GM12878 (cell line): Measurements from ENCODE around the gene TPRG1. TPM values are rescaled to one million over a fixed set of nuclear protein-coding genes. Genes with fewer than 3 reads are reported as not detected.

Experiments
- ATAC-seq: fragments of 200-7000 bp; cut with Tn5 transposase; 3 replicates; pipeline ENCODE4 v1.9.1; 2020; ENCODE audit warnings: mild to moderate bottlenecking, moderate library complexity
- BruUV-seq: library from RNA; stranded (reverse); fragments of 400-500 nt; replicated peaks from 2 replicates; lab custom pipeline; 2021; lab: Mats Ljungman, UMichigan
- CTCF ChIA-PET: fragments of 300-600 bp; sonication (Branson Sonifier 250); formaldehyde crosslinking; extraction: SDS; loops from one replicate; lab custom pipeline; 2021; ENCODE audit warnings: inconsistent platforms; lab: Yijun Ruan, JAX
- POLR2A ChIA-PET: fragments of 350-600 bp; formaldehyde crosslinking; extraction: SDS; loops from one replicate; lab custom pipeline; 2021; ENCODE audit warnings: inconsistent platforms; lab: Charles Lee
- RAD21 ChIA-PET: fragments of 300-600 bp; sonication (Branson Sonifier 250); formaldehyde crosslinking; loops from one replicate; lab custom pipeline; 2023; ENCODE audit warnings: antibody characterized with exemption; ENCODE audit not compliant: unreplicated experiment; lab: Charles Lee
- SMC1A ChIA-PET: fragments of 300-600 bp; sonication (Branson Sonifier 250); formaldehyde crosslinking; loops from one replicate; lab custom pipeline; 2023; ENCODE audit not compliant: unreplicated experiment, uncharacterized antibody; lab: Charles Lee
- DNase-seq: peaks from one replicate; pipeline ENCODE4 v3.0.0-alpha.2; 2011; ENCODE audit warnings: low read depth, low spot score
- FAIRE-seq: peaks from 3 replicates; lab custom pipeline; 2011; peaks lifted over from hg19 to GRCh38; lab: Jason Lieb, UNC
- H2AFZ ChIP-seq: 2 replicates; pipeline ENCODE4 v1.6.0; 2011; ENCODE audit warnings: low read depth, low read length, control low read depth; ENCODE audit not compliant: control insufficient read depth
- H3K27ac ChIP-seq: 2 replicates; pipeline ENCODE4 v1.5.1; 2011; ENCODE audit warnings: control low read depth; ENCODE audit not compliant: control insufficient read depth, insufficient read depth
- H3K27me3 ChIP-seq, 2 experiments: replicated peaks in 1 of 2; 2 replicates each; pipeline versions ENCODE4 v1.6.0 to v1.6.1; 2011; ENCODE audit warnings: low read length in 1 of 2; ENCODE audit not compliant: control insufficient read depth in 2 of 2, insufficient read depth in 2 of 2
- H3K36me3 ChIP-seq, 2 experiments: 2 replicates each; pipeline ENCODE4 v1.5.1; 2011; ENCODE audit warnings: low read length in 1 of 2; ENCODE audit not compliant: control insufficient read depth in 2 of 2, insufficient read depth in 2 of 2
- H3K4me1 ChIP-seq: 2 replicates; pipeline ENCODE4 v1.6.1; 2011; ENCODE audit warnings: mild to moderate bottlenecking, low read length, moderate library complexity, mixed read lengths; ENCODE audit not compliant: control insufficient read depth, insufficient read depth
- H3K4me2 ChIP-seq: 2 replicates; pipeline ENCODE4 v1.6.0; 2011; ENCODE audit warnings: control low read depth; ENCODE audit not compliant: control insufficient read depth, insufficient read depth
- H3K4me3 ChIP-seq: fragments of 200-600 bp; sonication (generic); 2 replicates; pipeline ENCODE4 v1.5.1; 2016
- H3K79me2 ChIP-seq: 2 replicates; pipeline ENCODE4 v1.6.0; 2011; ENCODE audit warnings: low read length; ENCODE audit not compliant: control insufficient read depth, insufficient read depth
- H3K9ac ChIP-seq: 2 replicates; pipeline ENCODE4 v1.8.0; 2011; ENCODE audit warnings: low read length, control low read depth, mixed read lengths; ENCODE audit not compliant: control insufficient read depth, insufficient read depth
- H3K9me3 ChIP-seq: replicated peaks from 3 replicates; pipeline ENCODE4 v1.5.1; 2011; ENCODE audit warnings: mild to moderate bottlenecking, low read length; ENCODE audit not compliant: control insufficient read depth, insufficient read depth
- H4K20me1 ChIP-seq: 2 replicates; pipeline ENCODE4 v1.6.0; 2011; ENCODE audit not compliant: control insufficient read depth, insufficient read depth
- BACH1 ChIP-seq: fragments of 450-650 bp; IDR thresholded peaks from 2 replicates; pipeline ENCODE4 v1.6.1; 2017; ENCODE audit warnings: mild to moderate bottlenecking, borderline replicate concordance
- BRCA1 ChIP-seq: IDR thresholded peaks from 2 replicates; pipeline ENCODE4 v1.6.1; 2011; ENCODE audit warnings: low read depth, low read length, improper control_type of control experiment
- CEBPZ ChIP-seq: fragments of 150-350 bp; IDR thresholded peaks from 2 replicates; pipeline ENCODE4 v1.6.1; 2016; ENCODE audit warnings: low read depth, low read length
- CHD2 ChIP-seq: IDR thresholded peaks from 2 replicates; pipeline ENCODE4 v1.6.1; 2011; ENCODE audit warnings: low read depth, low read length, improper control_type of control experiment, borderline replicate concordance
- CREB1 ChIP-seq: IDR thresholded peaks from 2 replicates; pipeline ENCODE4 v1.6.1; 2012; ENCODE audit warnings: low read depth, mild to moderate bottlenecking, inconsistent platforms
- FOS ChIP-seq: IDR thresholded peaks from 3 replicates; pipeline ENCODE4 v1.6.1; 2011; ENCODE audit warnings: borderline replicate concordance; ENCODE audit not compliant: insufficient read length; ENCODE audit errors: extremely low read depth
- GATAD2B ChIP-seq: fragments of 450-650 bp; conservative IDR thresholded peaks from 2 replicates; pipeline ENCODE4 v1.6.1; 2017; ENCODE audit warnings: low read depth, mild to moderate bottlenecking, moderate library complexity
- IKZF1 ChIP-seq: fragments of 450-650 bp; conservative IDR thresholded peaks from 2 replicates; pipeline ENCODE4 v1.6.1; 2017; ENCODE audit warnings: antibody characterized with exemption, mild to moderate bottlenecking
- JUND ChIP-seq: IDR thresholded peaks from 2 replicates; pipeline ENCODE4 v1.6.1; 2012; ENCODE audit warnings: low read depth, mild to moderate bottlenecking, low read length, improper control_type of control experiment, moderate library complexity
- POLR2AphosphoS2 ChIP-seq: IDR thresholded peaks from 2 replicates; pipeline ENCODE4 v1.6.1; 2011; ENCODE audit warnings: low read depth, mild to moderate bottlenecking, low read length, improper control_type of control experiment, moderate library complexity
- PRDM15 ChIP-seq: fragments of 450-650 bp; formaldehyde crosslinking; IDR thresholded peaks from 2 replicates; pipeline ENCODE4 v1.4.0; 2020; ENCODE audit warnings: mild to moderate bottlenecking, moderate library complexity
- RAD51 ChIP-seq: fragments of 450-650 bp; IDR thresholded peaks from 2 replicates; pipeline ENCODE4 v1.6.1; 2016; ENCODE audit warnings: moderate library complexity, mild to moderate bottlenecking, inconsistent platforms
- RELB ChIP-seq: fragments of 450-650 bp; IDR thresholded peaks from 2 replicates; pipeline ENCODE4 v1.6.1; 2017; ENCODE audit warnings: low read depth, mild to moderate bottlenecking, moderate library complexity
- SREBF2 ChIP-seq: IDR thresholded peaks from 2 replicates; pipeline ENCODE4 v1.6.1; 2012; ENCODE audit warnings: mild to moderate bottlenecking, low read length
- YBX1 ChIP-seq: fragments of 450-650 bp; IDR thresholded peaks from 2 replicates; pipeline ENCODE4 v1.6.1; 2016; ENCODE audit warnings: antibody characterized with exemption
- WGBS: methylation state at CpG from one replicate; pipeline ENCODE4 v1.1.6; 2016; ENCODE audit warnings: low lambda C conversion rate; ENCODE audit not compliant: insufficient replicate concordance, insufficient coverage; ENCODE audit errors: missing lambda C conversion rate; 5-methylcytosine and 5-hydroxymethylcytosine counted together
- in situ Hi-C: fragments of 300-500 bp; cut with MboI; formaldehyde crosslinking; loops from 9 replicates; pipeline ENCODE4 v1.14.3; 2018; ENCODE audit warnings: mixed read lengths
- intact Hi-C: fragments of 100-400 bp; cut with micrococcal nuclease; formaldehyde crosslinking; loops from one replicate; pipeline ENCODE4 v1.14.2; 2022; ENCODE audit not compliant: unreplicated experiment
- polyA plus RNA-seq, 11 experiments: library from polyadenylated mRNA; depleted of rRNA in 4 of 11; unstranded in 6 of 11; stranded (reverse) in 5 of 11; fragments of >200 nt; fragmentation: Nextera tagmentation in 4 of 11; fragmentation: Illumina TruSeq in 1 of 11; extraction: Ambion mirVana in 4 of 11; extraction: Trizol in 1 of 11; gene quantifications; 1 replicate in 1 of 11; 2 replicates in 10 of 11; pipeline versions ENCODE4 v1.2.1 to v1.2.3, GENCODE V29; 2011 to 2016; ENCODE audit warnings: inconsistent platforms in 2 of 11, missing spikeins in 2 of 11, low read depth in 1 of 11
- total RNA-seq, 4 experiments: library from RNA; depleted of rRNA in 3 of 4; stranded (reverse); fragments of >200 nt in 3 of 4; fragmentation: Illumina TruSeq in 1 of 4; extraction: Trizol in 1 of 4; gene quantifications; 2 replicates each; pipeline versions ENCODE4 v1.2.1 to v1.2.3, GENCODE V29; 2013 to 2021

TPRG1 gene
- total and polyA plus RNA-seq, 10 of the 15 experiments (the other 5 are each of a cell fraction or from before 2014, with no cell fraction given) = 0.26 to 30.7 (median 3.6) TPM

- ChIA-PET POLR2A (no interaction called here), RAD21 (interaction anchor here (0.7 kb wide), 1 partner anchor 737 kb away, joined by 3 read pairs; no protein-coding TSS in a partner anchor), SMC1A (interaction anchor here (1.0 to 1.2 kb wide), 2 partner anchors 9 to 32 kb away, joined by 3 read pairs; no protein-coding TSS in a partner anchor), CTCF (interaction anchor here (0.7 to 2.6 kb wide), 4 partner anchors 14 to 1581 kb away, joined by 3 to 9 read pairs (median 4); no protein-coding TSS in a partner anchor)
- Histone ChIP-seq H3K79me2 (no peaks in the 10 kb centered on the region), H3K4me3 (no peak overlapping the region), H3K27ac (no peak overlapping the region), H2AFZ (no peak overlapping the region), H3K9me3 (peaks cover 3% of the 10 kb centered on the region), H3K4me1 (peaks cover 15% of the 10 kb centered on the region), H3K27me3 (no peaks in the 10 kb centered on the region), H4K20me1 (no peaks in the 10 kb centered on the region), H3K4me2 (no peak overlapping the region), H3K36me3 (peaks cover 0 to 2% of the 10 kb centered on the region in 2 experiments; a peak in 1 of 4 replicates), H3K9ac (no peak overlapping the region)
- ATAC-seq (no peak), FAIRE-seq (no peak), DNase-seq (no peak)
- intact Hi-C loops = no loop called here
- TF ChIP-seq JUND (no peak), POLR2AphosphoS2 (no peak), SREBF2 (no peak), RELB (no peak), CEBPZ (no peak), YBX1 (no peak), CREB1 (no peak), GATAD2B (no peak), CHD2 (no peak), BACH1 (no peak), PRDM15 (no peak), BRCA1 (no peak), RAD51 (no peak), IKZF1 (no peak), FOS (no peak)
- no TSS peak for BruUV-seq
- in situ Hi-C loops = no loop called here
- WGBS = 79% methylated on average over 4 of the region's 4 CpGs
These were observed 150.6 kb downstream of the TPRG1 start for GRCh38 chr3:189322339-189322738.
